HG02870 (cell line): Measurements from ENCODE around the gene DCAF6.
"Not testable (repeated sequence)": the region's sequence is repeated elsewhere in the genome, so short reads cannot be mapped to it uniquely, and the experiment has no call there.

Source experiments
- ATAC-seq: cut with Tn5 transposase; IDR thresholded peaks from one replicate; pipeline ENCODE4 v1.9.1; 2021; ENCODE audit warnings: mild to moderate bottlenecking, moderate library complexity; ENCODE audit not compliant: unreplicated experiment

Gene DCAF6

GRCh38 chr1:167923324-167924056, 13.0 kb upstream of the DCAF6 start:
- no peak for ATAC-seq

- ATAC-seq, result no peak
Measured at GRCh38 chr1:167924102-167924501, 12.4 kb upstream of the DCAF6 start.

DNA sequence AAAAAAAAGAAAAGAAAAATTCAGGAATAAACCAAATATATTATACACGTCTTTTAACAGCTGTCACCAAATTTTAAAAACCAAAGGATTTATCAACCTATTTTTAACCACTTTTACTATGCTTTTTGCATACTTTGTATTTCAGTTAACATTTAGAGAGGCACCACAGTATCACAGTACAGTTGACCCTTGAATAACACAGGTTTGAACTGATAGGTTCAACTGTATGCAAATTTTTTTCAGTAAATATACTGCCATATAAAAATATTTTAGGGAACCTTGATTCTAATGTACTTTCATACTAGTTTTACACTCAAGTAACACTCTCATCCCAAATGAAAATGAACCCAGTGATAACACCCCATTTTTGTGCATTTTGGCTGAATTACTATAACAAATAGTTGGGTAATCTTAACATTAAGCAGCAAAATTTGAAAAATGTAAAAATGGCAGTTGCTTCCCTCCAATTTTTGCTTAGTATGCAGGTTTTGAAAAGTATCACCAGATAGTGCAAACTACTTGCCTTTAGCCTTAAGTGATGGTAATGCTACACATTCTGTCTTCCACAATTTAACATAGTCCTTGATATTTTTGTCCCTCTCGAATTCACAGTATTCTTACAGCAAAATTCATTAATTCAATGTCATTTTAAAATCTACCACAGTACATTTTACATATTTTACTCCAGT, 11.8 kb upstream of the DCAF6 start:
- ATAC-seq, result no peak

GRCh38 chr1:167926486-167926997, 9.9 kb upstream of the DCAF6 start:
- ATAC-seq, result no peak

DNA sequence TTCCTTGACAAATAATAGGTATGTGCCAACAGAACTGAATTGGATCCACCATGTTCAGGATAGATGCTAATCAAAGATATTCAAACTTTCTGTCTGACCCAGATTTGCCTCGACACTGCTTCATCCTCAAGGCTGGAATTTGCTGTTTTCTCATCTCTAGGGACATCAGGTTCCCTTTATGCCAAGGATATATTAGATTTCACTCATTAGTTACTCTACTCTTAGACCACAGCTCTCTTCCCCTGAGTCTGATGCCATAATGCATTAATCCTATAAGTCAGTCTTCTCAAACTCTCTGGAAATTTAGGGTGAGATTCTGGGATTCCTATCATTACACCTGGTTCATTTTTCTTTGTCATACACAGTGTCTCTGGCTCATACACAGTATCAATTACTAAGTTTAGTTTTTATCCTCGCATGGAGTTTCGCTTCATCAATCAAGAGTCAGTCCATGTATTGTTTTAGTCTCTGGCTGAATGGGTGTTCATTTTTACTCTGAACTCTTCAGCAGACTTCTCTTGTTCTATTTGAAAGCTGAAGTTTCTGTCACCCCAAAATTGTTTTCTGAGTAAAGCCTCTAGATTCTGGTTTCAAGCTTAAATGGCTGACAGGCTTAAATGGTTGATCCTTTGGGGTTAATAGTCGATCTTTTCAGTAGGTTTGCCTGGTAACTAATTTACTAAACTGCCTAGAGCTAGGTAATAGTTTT, 9.3 kb upstream of the DCAF6 start:
- ATAC-seq, result no peak

DNA sequence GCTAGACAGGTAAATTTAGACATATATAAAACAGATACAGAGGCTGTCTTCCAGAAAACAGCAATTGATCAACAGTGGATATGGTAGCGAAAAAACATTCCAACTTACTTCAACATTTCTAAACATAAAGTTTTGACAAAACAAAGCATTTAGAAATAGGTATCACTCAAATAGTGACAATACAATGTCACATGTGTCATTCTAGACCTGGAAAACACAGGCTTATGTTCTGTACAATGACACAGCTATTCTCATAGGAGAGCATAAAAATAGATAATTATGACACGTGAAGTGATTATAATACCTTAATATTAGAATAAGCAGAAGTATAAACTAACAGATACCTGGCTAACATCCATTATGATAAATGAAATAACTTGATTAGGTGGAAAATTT, 8.0 kb upstream of the DCAF6 start:
- ATAC-seq, result no peak

DNA sequence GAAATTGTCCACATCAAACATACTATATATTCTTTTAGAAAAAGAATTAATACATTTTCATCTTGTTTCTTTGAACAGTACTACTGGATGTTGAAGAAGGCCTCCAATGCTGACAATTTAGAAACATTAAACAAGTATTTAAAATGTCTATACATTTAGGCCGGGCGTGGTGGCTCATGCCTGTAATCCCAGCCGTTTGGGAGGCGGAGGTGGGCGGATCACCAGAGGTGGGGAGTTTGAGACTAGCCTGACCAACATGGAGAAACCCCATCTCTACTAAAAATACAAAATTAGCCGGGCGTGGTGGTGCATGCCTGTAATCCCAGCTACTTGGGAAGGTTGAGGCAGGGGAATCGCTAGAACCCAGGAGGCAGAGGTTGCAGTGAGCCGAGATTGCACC, 7.6 kb upstream of the DCAF6 start:
- not testable (repeated sequence) for ATAC-seq

- no peak for ATAC-seq
Measured at GRCh38 chr1:167929725-167930124, 6.8 kb upstream of the DCAF6 start.

GRCh38 chr1:167933788-167934187, 2.7 kb upstream of the DCAF6 start:
- ATAC-seq, result no peak

- no peak for ATAC-seq
Measured at GRCh38 chr1:167934426-167935215, 1.9 kb upstream of the DCAF6 start.

GRCh38 chr1:167935216-167936067, 1.0 kb upstream of the DCAF6 start:
- peak; percentile 8 for ATAC-seq

GRCh38 chr1:167936930-167937708, 636 bp downstream of the DCAF6 start, which contains the start of gene MPC2:
MPC2 (minus strand) TSS chr1:167937072; CDS start chr1:167935841, 1,231 bp downstream.
- peak; percentile 9 for ATAC-seq

GRCh38 chr1:167937709-167938010, 1.2 kb downstream of the DCAF6 start:
- ATAC-seq, result no peak

DNA sequence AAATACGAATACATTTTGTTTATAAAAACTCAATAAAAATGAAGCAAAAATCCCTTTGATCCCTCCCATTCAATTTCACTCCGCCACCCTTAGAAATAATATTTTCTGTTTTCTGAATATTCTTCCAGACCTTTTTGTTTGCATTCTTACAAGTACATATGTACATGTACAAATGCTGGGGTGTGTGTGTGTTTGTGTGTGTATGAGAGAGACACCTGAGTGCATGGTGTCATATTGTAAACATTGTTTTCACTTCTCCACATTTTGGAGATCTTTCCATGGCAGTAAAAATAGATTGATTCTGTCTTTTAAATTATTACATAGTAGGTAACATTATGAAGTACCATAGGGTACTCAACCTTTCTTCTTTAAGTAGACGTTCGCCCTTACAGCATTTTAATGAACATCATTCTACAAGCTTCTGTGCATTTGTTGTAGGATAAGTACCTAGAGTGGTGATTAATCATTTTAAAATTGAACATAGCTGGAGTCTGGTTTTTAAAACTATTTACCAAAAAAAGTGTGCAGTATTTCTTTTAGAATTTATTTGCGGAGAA, 1.7 kb downstream of the DCAF6 start:
- ATAC-seq, result no peak

GRCh38 chr1:167940264-167940663, 3.8 kb downstream of the DCAF6 start:
- no peak for ATAC-seq

- ATAC-seq, result no peak
Measured at GRCh38 chr1:167943541-167943940, 7.1 kb downstream of the DCAF6 start.

DNA sequence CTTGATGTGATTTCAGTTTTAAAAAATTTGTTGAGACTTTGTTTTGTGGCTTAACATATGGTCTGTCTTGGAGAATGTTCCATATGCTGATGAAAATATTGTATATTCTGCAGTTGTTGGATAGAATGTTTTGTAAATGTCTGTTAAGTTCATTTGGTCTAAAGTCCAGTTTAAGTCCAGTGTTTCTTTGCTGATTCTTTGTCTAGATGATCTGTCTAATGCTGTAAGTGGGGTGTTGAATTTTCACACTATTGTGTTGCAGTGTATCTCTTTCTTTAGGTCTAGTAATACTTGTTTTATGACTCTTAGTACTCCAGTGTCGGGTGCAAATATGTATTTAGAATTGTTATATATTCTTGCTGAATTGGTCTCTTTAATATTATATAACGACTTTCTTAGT, 11.2 kb downstream of the DCAF6 start:
- ATAC-seq, result no peak

DNA sequence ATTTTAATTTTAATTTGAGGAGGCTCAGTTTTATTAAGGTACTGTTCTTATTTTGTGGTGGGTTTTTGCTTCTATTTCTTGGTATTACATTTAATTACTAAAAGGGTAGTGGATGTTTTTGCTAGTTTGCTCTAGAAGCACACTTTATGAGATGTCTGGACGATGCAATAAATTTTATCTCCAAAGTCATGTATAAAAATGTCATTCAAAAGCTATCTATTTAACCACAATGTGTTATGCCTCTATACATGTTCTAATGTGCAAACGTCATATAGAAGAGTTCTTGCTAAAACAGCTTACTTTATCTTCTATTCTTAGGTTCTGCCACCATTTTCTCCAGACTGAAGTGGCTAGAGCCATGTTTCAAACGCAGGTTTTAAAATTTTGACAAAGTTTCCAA, 13.3 kb downstream of the DCAF6 start:
- no peak for ATAC-seq

DNA sequence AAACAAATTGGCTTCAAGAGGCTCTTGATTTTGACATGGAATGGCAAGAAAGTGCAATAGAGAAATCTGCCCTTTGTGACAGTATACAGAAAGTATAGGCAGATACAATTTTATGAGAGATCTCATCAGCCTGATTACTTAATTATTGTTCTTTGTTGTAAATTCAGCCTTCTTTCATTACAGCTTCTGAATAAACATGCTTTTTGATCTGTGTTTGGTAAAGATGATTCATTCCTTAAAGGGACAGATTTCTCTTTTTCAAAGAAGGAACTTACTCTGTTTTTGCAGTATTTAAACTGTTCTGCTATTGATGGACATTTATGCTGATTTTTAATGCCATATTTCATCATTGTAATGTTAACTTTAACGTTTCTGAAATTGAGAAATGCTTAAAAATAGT, 14.1 kb downstream of the DCAF6 start:
- ATAC-seq, result no peak
